GM10266 (cell line): ENCODE results near the gene PIBF1.

Experiments
- DNase-seq: peaks from one replicate; pipeline ENCODE4 v3.0.0; 2012; ENCODE audit errors: extremely low spot score
- TF ChIP-seq, protein P1 (sequence below): IDR thresholded peaks from 2 replicates; pipeline ENCODE4 v1.5.1; 2012; ENCODE audit warnings: mild to moderate bottlenecking, low read depth; ENCODE audit not compliant: control insufficient read depth, insufficient read depth; ENCODE audit errors: missing control alignments

Gene PIBF1

DNA sequence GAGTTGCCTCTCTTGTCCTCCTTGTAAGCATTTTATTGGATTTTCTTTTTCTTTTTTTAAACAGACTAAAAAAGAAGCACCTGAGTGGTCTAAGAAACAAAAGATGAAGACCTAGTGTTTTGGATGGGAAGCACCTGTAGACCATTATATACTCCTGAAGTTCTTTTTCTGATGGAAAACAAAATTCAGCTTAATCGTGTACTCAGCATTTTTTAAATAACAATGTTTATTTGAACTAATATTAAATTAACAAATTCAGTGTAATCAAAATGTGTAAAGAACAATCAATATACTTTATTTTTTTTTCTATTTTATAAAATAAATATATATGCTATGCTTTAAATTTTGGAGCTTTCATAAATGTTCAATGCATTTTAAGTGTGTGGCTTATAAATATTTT, 233.9 kb downstream of the PIBF1 start:
- DNase-seq, result no peak
- TF ChIP-seq, protein P1, sequence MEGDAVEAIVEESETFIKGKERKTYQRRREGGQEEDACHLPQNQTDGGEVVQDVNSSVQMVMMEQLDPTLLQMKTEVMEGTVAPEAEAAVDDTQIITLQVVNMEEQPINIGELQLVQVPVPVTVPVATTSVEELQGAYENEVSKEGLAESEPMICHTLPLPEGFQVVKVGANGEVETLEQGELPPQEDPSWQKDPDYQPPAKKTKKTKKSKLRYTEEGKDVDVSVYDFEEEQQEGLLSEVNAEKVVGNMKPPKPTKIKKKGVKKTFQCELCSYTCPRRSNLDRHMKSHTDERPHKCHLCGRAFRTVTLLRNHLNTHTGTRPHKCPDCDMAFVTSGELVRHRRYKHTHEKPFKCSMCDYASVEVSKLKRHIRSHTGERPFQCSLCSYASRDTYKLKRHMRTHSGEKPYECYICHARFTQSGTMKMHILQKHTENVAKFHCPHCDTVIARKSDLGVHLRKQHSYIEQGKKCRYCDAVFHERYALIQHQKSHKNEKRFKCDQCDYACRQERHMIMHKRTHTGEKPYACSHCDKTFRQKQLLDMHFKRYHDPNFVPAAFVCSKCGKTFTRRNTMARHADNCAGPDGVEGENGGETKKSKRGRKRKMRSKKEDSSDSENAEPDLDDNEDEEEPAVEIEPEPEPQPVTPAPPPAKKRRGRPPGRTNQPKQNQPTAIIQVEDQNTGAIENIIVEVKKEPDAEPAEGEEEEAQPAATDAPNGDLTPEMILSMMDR, result no peak

DNA sequence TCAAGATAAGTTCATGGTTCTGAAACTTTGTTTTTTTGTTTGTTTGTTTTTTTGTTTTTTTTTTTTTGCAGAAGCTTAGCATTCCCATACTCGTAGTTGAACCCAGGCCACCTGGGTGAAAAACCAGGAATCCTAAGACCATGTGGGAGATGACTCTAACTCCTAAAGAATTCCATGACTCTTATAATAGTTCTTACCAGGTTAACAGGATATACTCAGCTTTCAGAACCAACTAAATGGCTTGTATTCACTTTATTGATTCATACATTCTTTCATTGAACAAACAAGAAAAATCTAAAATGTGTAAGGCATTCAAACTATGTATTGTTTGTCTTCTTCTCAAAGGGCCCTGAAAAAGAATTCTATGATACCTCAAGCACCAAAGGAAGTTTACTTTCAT, 236.4 kb downstream of the PIBF1 start:
- no peak for DNase-seq
- TF ChIP-seq, protein P1, result no peak

DNA sequence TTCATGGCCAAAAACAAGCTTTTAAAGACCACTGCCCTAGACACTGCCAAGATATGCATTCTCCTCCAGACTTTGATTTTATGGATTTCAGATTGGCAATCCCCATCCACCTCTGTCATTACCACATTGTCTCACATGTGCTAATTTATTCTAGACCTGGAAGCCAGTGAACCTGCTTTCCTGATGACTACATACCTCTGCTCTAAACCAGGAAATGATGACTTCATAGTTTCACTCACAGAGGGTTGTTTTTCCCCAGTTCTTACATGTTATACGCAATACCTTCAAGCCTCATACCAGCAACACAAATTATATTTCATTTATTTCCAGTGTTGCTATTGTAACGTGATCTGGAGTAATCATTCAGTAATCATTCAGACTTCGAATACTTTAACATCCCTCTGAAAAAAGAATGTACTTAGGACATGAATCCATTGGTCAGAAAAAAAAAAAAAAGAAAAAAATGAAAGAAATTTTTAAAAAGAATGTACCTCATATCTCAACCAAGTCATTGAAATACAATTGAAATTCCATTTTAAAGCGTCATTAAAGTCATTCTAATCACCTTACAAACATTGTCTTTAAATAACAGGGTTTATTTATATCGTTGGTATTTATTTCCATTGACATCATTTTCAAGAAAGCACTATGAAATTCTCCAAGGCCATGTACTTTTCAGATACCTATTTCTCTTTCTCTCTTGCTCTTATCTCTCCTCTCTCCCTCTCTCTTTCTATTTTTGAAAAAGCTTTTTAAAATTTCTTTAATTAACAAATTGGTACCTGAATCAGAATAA, 243.5 kb downstream of the PIBF1 start:
- TF ChIP-seq, protein P1, result no peak

DNA sequence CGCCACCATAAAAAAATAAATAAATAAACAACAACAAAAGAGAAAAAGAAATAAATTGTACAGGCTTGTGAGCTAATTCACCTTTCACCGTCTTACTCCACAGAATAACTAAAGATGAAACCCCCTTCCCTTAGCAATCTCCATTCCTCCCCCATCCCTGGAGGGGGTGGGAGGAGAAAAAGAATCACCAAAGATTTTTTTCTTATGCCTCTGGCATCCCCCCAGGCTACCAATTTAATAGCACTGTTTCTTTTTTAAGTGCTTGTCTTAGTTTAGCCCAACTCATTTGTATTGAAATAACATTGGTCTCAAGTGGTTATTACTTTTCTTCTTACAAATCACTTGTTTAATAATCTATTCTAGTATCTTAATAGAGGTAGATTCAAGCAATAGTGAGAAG, 253.0 kb downstream of the PIBF1 start:
- TF ChIP-seq, protein P1, result no peak
- DNase-seq, result no peak

More for the DNA sequence above, 243.5 kb downstream of the PIBF1 start:
- no peak for DNase-seq

DNA sequence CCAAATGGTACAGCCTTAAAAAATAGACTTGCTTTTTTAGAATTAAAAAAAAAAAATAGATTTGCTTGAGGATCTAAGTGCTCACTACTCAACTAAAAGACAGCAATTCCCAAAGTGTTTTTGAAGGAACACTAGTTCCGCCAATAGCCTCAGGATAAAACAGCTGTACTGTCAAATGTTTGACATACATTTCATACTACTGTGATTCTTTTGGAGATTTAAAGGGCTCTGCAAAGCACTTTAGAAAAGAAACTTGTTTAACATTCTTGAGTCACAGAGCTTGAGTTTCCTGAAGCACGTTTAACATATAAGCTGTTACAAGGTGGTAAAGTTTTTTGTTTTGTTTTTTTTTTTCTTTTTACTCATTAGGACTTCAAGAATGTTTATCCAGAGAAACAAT, 253.7 kb downstream of the PIBF1 start:
- TF ChIP-seq, protein P1, result no peak
- no peak for DNase-seq

DNA sequence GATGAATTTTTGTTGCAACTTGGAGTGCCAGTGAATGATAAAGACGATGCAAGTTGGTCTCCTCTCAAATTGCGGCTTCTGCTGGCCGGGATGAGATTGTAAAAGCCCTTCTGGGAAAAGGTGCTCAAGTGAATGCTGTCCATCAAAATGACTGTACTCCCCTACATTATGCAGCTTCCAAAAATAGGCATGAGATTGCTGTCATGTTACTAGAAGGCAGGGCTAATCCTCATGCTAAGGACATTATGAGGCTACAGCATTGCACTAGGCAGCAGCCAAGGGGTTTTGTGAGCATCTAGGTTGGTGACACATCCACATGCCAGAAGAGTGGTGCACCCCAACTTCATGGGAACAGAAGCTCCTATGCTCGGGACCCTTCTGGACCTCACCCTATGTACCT, 254.6 kb downstream of the PIBF1 start:
- DNase-seq, result no peak
- TF ChIP-seq, protein P1, result no peak

DNA sequence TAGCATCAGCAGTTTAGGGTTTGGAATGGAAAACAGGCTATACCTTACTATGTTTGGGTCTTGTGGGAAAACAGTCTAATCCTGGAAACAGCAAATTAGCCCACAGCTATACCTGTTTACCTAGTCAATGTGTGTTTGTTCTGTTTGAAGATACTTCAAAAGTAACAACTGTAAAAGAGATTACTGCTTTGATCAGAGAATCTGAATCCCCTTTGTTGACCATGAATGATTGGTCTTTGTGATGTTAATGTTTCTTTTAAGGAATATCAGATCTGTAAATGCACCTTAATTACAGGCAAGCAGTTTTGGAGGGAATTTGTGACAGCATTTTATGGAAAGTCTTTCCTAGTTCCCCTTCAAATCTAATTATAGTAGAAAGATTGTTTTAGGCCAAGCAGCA, 256.1 kb downstream of the PIBF1 start:
- DNase-seq, result no peak
- TF ChIP-seq, protein P1, result no peak
